ENCODE measurements around the gene FLRT3.

FLRT3 gene

GRCh38 chr20:14313341-14314020 lies 23.9 kb downstream of the FLRT3 start:
- DNase-seq, result no peak

DNA sequence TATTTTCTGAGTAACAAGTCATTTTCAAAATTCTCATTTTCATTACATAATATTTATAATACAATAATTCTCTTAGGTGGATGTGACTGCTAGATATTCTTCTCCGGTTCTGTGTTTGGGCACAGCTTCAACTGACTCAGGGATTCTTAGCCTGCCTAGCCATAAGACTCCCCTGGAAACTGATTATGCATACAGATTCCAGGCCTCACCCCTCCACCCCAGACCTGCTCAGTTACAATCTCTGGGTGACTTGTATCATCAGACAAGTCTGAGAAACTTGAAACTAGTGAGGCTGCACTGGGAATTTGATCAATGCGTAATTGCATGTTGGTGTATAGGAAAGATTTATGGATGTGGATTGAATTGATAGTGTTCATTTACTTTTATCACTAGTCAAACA lies 25.4 kb downstream of the FLRT3 start:
- no peak for DNase-seq

- no peak for DNase-seq
Measured at GRCh38 chr20:14310977-14311627, 26.3 kb downstream of the FLRT3 start.

DNA sequence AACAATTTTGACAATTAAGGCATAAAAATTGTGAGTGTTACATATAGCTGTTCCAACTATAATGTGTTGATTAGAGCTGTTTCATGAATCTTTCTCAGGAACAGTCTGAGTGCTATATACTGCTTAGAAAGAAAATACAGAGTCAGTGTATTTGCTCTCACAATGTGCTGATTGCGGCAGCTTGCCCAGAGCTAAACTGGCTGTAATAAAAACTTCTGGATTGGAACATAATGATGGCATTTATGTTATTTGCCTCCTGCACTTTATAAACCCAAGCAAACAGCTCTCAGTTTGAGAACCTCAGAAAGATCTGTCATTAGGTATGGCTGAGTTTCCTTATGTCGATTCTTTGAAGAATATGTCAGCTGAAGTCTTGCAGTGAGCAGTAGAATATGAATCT lies 29.5 kb downstream of the FLRT3 start:
- no peak for DNase-seq

- no peak for DNase-seq
Measured at GRCh38 chr20:14304472-14304871, 32.9 kb downstream of the FLRT3 start.

DNA sequence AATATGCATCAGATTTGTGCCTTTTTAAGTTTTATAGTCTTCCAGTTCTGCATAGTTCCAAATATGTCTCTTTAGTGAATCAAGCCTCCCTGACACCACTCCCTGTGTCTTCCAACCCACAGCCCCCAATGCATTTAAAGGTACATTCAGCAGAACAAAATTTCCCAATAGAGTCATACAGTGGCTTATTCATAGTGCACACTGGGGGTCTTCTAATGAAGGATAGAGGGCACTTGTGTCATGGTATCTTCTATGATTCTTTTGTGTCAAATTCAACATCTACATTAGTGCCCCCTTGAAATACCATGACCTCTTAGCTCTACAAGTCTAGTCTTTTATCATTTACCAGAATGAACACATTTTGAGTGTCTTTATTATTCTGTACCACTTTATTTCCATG lies 33.8 kb downstream of the FLRT3 start:
- DNase-seq, result no peak

- no peak for DNase-seq
Measured at GRCh38 chr20:14303106-14303505, 34.3 kb downstream of the FLRT3 start.

- DNase-seq, result no peak
Measured at GRCh38 chr20:14299831-14300230, 37.6 kb downstream of the FLRT3 start.

DNA sequence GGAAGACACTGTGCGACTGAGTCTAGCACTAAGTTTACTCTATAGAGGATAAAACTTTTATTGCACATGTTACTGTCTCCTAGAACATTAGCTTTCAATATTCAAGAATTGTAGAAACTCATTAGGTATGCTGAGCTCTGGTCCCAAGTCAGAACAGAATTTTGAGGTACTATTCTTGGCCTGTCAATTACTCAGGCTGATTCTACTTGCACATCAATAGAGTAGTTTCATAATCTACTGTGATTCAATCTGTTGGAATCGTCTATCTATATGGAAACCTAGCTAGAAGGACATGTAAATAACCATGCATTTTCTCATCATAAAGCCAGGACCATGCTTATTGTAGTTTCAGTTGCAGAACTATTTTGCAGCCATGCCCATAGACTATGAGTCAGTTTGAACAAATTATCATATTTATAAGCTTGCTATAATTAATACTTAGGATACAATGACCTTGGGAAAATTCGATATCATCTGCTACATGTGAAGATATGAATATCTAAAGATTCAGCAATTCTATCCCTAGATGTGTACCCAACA lies 41.6 kb downstream of the FLRT3 start:
- no peak for DNase-seq

DNA sequence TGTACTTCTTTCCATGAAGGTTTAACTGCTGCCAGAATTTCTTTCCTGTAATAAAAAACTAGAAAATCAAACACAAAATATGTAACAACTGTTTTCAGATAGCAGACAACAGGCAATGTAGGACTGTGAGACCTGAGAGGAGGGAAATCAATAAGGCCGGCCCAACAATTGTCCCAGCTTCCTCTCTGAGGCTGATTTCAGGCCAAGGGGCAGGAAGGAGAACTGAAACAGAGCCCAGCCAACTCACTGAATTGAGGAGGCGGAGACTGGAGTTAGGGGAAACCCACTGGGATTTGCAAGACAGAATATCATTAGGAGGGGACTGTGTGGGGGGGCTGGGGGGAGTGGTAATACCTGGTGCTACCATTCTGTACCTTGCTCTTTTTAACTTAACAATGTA lies 42.2 kb downstream of the FLRT3 start:
- no peak for DNase-seq

DNA sequence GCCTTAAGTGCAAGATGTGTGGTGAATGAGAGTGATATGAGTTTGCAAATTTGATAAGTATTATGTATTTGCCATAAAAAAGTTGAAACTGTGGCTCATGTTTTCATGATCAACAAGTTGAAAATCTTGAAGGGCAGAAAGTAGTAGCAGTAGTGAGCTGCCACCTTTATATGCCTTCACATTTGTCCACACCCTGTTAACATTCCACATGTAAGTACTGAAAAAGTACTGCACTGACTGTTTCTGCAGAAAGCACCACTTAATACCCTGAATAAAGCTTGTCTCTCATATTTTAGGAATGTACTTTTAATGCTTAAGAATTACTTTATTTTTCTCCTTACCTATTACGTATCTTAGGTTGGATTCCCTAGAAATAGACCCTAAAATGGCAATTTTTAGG lies 45.9 kb downstream of the FLRT3 start:
- no peak for DNase-seq

- no peak for DNase-seq
Measured at GRCh38 chr20:14288341-14289330, 48.8 kb downstream of the FLRT3 start.

DNA sequence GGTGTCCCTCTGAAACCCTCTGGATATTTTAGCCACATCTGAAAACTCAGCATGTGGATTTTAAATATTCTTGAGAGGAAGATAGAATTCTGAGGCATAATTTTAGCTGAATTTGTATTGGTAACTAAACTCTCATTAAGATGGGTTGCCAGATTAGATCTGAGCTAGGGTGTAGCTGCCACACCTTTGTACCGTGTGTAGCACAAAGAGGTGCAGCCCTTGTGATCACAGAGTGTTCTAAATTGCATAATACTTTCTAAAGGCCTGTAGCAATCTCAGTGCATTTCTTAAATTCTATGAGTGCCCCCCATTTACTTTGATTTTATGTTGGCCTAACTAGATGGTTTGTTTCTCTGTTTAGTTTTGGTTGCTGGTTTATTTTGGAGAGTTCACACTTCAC lies 53.0 kb downstream of the FLRT3 start:
- DNase-seq, result no peak

DNA sequence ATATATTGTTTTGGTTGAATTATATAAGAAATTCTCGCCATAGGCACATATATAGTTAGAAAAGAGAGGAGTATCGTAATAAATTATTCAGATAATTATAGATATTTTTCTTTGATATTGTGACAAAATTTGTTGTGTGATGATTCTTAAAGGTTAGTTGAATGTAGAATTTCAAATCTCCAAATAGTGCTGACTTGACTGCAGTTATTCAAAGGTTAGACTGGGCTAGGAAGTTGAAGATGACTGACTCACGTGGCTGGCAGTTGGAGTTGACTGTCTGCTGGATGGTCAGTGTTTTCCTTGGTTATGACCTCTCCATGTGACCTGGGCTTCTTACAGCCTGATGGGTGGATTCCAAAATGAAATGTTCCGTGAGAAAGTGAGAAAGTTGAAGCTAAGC lies 55.3 kb downstream of the FLRT3 start:
- DNase-seq, result no peak

Data from stimulated activated CD4-positive, alpha-beta T cell treated with anti-CD3 and anti-CD28 coated beads, Interleukin-4, amount 100 ng/mL, for 4 hours (primary cell).